GM20431 (cell line): ENCODE data around the gene MPZL1.

Source experiments
- in situ Hi-C: fragments of 300-500 bp; cut with MseI, MboI; formaldehyde crosslinking; loops from one replicate; pipeline ENCODE4 v1.15.0; 2020; ENCODE audit warnings: low sequenced_read_pairs; ENCODE audit not compliant: unreplicated experiment

The MPZL1 gene

DNA sequence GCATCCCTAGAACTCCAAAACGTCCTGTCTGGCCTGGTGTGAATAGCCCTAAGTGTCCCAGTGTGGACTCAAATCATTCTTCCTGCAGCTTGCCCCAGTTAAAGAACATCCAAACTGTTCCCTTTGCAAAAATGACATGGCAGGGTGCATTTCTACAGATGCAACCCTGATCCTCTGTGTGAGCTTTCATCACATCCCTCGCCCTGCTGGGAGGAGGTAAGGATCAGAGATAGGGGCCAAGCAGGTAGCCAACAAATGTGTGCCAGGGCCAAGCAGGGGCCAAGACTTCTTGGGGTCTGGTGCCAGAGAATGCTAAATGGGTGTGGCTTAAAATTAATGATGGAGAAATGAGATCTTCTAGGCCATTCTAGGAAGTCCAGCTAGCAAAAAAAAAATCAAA is 27.1 kb upstream of the MPZL1 start:
- in situ Hi-C loops: no loop called here

- in situ Hi-C loops: no loop called here
Measured at GRCh38 chr1:167695147-167695546, 26.6 kb upstream of the MPZL1 start.

DNA sequence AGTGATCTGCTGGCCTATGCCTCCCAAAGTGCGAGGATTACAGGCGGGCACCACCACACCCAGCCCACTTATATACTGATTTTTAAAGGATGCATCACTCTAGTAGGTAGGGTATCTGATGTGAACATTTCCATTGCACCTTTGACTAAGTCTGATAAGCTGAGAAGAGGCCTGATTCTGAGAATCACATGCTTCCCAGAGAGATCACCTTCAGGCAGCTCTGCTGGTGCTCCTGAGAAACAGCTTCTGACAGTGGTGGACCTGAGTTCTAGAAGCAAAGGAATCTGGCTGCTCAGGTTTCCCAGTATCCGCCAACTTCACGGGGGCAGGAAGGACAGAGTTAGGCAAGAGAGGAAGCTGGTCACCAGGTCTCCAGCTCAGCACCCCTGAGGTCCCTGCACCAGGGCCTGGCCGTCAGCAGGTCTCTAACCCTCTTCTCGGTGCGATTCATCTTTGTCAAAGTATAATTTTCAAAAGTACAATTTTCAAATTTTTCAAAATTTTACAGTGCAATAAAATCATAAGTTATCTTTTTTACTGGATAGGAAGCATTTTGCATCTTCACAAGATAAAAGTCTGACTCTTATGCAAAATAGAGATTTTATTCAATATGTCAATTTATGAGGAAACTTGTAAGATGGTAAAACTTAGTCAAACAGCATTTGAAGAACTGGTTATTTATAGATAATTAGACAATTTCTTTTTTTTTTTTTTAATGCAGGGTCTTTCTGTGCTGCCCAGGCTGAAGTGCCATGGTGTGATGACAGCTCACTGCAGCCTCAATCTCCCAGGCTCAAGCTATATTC is 25.8 kb upstream of the MPZL1 start:
- in situ Hi-C loops: no loop called here

- in situ Hi-C loops: no loop called here
Measured at GRCh38 chr1:167697667-167698141, 24.1 kb upstream of the MPZL1 start.

- in situ Hi-C loops: no loop called here
Measured at GRCh38 chr1:167698313-167698712, 23.5 kb upstream of the MPZL1 start.

DNA sequence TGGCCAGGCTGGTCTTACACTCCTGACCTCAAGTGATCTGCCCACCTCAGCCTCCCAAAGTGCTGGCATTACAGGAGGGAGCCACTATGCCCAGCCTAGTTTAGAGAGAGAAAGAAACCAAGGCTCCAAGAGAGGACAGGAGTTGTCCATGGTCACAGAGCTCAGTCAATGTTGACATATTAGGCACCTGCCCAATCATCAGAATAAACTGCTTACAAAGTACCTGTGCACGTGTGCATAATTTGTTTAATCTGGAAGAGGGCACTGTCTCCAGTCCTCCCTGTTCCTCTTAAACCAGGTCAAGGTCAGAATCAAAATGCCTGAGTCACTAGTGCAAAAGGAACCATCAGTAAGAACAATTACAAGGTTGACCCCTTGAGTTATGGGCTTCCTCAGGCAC is 20.3 kb upstream of the MPZL1 start:
- in situ Hi-C loops: no loop called here

DNA sequence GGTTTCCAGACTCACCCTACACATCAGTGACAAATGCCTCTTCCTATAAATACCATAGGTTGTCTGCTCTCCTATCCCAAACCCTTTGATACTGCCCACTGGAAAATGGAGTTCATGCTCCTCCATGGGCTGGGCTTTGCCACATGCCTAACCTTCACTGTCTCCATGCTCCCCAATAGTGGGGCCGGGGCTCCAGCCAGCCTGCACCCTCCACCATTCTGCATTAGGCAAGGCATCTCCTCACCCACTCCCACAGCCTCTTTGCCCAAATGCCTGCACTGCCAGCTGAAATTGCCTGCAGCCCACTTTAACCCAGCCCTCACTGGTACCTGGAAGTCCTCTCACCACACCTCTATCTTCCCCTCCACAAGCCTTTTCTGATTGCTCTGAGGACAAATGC is 18.2 kb upstream of the MPZL1 start:
- in situ Hi-C loops: no loop called here

DNA sequence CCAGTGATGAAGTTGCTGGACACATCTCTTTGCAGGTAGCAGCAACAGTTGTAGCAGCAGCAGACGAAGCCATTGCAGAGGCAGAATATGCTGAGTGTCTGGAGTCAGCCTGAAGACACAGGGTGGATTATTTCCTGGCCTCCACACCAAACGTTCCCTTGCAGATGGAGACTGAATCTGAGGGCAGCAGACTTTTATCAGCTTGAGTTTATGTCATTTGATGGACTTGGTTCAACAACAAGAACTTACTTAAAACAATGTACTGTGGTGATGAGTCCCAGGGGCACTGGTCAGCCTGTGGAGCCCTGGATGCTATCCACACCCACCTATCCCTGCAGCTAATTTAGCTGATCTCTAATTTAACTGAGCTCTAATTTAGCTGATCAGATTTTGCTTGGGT is 17.1 kb upstream of the MPZL1 start:
- in situ Hi-C loops: no loop called here

- in situ Hi-C loops: no loop called here
Measured at GRCh38 chr1:167705250-167705649, 16.5 kb upstream of the MPZL1 start.

DNA sequence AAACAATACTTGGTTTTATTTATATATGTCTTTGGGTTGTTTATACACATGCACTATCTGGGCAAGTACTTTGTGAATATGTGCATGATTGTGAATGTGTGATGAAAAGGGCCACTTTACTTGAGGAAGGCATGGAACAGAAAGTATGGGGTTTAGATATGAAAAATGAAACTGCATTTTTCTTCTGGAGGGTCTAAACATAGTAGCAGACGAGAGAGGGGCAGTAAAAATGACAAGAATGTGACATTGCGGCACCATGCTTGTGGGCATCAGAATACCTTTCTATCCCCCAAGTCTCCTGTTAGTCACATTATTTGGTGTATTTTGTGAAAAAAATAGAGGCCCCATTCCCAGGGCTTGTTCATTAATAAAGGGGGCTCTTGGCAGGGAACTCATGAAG is 15.4 kb upstream of the MPZL1 start:
- in situ Hi-C loops: no loop called here

DNA sequence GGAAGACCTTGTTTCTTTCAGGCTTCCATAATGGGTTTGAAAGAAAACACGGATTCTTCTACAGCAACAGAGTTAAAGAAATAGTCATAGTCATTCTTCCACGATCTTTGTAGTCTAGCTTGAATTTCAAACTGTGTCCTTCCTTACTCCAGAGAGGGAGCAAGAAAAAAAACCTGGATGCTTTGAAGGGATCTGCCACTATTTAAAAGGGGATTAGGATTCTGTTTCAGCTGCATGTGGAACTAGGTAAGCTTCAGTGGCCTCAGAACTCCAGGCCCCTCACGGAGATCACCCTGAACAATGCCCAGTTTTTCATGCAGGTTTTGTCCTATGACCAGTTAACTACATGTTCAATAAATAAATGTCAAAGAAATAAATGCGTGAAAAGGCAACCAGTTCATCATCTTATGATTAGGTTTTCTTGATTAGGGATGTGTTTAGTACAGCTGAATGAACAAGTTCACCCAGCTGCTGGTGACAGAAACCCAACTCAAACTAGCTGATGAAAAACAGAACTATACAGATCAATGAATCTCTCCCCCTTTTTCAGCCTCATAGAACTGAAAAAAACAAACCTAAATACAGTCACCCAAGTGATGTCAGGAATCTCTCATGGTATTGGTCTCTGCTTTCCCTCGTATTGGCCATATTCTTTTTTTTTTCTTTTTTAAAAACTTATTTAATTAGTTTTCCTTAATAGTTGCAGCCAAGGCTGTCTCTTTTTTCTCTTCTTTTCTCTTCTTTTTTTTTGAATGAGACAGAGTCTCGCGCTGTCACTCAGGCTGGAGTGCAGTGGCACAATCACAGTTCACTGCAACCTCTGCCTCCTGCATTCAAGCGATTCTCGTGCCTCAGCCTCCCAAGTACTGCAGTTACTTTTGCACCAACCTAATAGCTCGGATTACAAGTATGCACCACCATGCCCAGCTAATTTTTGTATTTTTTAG is 14.6 kb upstream of the MPZL1 start:
- in situ Hi-C loops: no loop called here

GRCh38 chr1:167707942-167708341 is 13.8 kb upstream of the MPZL1 start:
- in situ Hi-C loops: no loop called here

DNA sequence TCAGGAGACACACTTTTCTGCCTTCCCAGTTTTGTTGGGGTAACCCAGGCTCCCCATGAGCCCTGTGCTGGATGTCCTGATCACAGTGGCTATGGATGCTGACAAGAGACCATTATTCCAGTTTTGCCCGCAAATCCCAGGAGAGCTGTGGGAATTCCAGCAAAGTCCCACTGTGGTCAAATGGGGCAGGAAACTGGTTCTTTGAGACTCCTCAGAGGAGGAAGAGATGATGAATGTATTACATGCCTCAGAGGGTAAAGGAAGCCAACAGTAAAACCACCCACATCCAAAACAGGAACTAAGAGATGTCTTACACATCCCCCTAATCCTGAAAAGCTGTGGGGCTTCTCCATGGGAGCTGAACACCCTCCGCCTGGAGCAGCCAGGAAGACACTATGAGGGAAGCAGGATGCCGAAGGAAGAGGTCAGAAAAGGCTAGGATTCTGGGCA is 12.8 kb upstream of the MPZL1 start:
- in situ Hi-C loops: no loop called here

DNA sequence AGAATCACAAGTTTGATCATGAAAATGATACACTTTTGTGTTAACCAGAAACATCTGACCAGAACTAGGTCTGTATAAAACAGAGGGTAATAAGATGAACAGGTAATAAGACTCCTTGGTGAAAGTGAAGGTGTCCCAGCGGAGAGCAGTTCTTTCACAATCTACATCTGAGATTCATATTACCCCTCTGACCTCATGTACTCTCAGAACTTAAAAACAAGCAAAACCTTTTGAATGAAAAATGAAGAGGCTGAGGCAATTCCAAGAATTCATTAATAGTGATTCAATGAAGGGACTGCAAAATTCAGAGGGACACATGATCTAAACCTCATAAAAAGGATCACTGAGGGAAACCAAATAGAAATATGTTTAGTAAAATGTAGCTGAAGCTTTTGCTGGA is 10.9 kb upstream of the MPZL1 start:
- in situ Hi-C loops: no loop called here

DNA sequence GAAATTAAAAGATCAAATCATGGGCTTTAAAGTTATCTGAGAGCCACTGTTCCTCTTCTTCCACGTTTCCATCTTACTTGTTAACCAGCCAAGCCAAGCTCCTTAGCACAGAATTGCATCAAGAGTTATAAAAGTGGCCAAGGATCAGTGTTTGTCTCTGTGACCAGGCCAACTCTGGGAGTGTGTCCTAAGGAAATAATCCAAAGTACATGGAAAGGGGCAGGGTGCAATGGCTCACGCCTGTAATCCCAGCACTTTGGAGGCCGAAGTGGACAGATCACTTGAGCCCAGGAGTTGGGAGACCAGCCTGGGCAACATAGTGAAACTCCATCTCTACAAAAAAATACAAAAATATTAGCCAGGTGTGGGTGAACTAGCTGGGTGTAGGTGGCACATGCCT is 10.0 kb upstream of the MPZL1 start:
- in situ Hi-C loops: no loop called here

DNA sequence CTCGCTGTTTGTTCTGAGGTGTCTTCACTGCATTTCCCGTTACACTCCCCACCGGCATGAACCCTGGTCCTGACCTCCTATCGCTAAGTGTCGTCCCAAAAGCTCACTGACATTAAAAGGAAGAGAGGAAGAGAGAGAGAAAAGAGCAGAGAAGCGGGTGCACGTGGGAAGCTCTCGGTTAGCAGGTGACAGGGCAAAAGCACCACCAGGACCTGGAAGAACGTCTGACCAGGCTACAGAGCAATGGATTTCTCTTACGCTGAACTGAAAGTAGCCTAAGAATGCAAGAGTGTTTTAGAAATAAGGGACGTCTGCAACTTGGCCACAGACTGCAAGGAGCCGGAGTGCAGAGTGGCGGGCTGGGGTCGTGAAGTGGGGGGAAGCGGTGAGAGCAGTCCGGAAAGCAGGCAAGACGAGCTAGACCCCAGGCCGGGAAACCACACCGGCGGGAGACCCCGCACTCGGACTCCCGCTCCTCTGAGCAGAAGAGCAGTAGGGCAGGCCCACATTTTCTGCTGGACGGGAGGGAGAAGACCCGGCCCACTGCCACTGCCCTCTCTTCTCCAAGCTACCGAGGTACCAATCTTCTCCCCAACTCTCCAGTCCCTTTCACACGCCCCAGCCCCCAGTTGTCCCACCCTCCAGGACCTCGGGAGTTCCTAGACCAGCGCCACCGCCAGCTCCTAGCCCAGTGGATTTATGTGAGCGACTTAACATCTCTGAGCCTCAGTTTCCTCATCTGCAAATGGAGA is 8.3 kb upstream of the MPZL1 start:
- in situ Hi-C loops: no loop called here

DNA sequence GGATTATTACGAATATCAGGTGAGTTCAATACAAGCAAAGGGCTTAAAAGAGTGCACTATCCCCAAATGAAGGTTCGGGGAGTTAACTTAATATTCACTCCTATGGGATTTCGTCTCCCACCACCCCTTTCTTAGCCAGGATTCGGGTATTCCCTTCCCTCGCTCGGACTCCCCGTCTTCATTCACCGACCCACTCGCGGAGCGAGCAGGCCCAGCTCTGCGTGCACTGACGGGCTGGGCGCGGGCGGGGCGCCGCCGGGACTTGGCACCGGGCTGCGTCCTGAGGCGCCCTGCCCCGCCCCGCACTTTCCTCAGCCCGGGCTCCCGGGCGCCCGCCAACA is 7.7 kb upstream of the MPZL1 start:
- in situ Hi-C loops: no loop called here

GRCh38 chr1:167714439-167715156 is 7.2 kb upstream of the MPZL1 start:
- in situ Hi-C loops: no loop called here

- in situ Hi-C loops: no loop called here
Measured at GRCh38 chr1:167715157-167715999, 6.4 kb upstream of the MPZL1 start.
